ENCODE measurements around the gene RUBCN.

DNA sequence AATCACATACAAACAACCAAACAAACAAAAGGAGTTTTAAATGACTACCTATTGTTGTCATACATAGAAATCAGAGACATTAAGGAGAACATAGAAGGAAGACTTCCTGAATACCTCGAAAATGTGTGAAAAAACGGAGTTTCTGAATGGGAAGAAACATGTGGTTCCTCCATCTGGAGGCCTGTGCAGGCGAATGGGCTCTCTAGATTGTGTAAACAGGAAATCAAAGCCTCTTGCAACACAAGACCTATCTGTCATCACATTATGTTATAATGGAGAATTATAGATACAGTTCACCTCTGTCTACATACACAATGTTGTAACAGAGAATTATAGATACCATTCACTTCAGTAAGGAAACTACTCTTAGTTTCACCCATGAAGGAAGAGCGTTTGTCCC lies 44.1 kb downstream of the RUBCN start:
- TF ChIP-seq GLIS3 (CRISPR knock-in tag; IDR thresholded peaks at IDR 0.05) (no peak), ZFP3 (CRISPR knock-in tag; IDR thresholded peaks at IDR 0.05) (no peak), CSDC2 (CRISPR knock-in tag; IDR thresholded peaks at IDR 0.05) (no peak), ZNF8 (CRISPR knock-in tag; IDR thresholded peaks at IDR 0.05) (no peak), ISL1 (CRISPR knock-in tag; IDR thresholded peaks at IDR 0.05) (no peak)
